LNCAP (cell line): ENCODE results near the gene PACSIN1.

Source experiments
- CTCF ChIP-seq: fragments of 450-650 bp; IDR thresholded peaks from 2 replicates; pipeline ENCODE4 v1.5.1; 2017; ENCODE audit warnings: mild to moderate bottlenecking

The PACSIN1 gene

GRCh38 chr6:34459899-34460593 is 5.8 kb upstream of the PACSIN1 start:
- TF ChIP-seq CTCF, result peak; percentile 72

DNA sequence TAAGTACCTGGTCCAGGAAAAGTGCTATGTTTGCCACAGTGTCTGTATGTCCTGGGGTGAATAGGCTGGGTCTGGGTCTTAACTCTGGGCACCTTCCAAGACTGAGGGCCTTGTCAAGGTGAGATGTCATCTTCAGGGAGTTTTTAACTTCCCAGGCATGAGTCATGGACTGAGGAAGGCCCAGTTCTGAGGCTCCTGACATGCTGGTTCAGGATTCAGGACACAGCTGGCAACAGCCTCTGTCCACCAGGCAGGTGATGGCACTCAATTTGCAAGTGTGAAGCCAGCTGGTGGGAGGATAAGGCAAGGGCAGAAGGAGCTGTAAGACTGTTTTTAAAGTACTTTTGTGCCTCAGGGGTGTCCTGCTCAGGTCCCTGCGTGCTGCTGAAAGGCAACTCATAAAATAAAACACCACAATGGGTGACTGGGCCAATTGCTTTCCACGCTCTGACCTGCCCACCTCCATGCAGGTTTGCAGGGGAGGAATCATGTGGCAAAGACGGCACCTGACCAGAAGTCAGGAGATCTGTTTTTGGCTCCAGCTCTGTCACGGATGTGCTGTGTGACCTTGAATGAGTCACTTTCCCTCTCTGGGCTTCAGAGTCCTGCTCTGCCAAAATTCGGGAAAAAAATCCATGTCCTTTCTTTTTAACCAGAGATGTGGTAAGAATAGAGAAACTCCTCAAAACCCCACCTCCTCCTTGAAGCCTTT is 4.9 kb upstream of the PACSIN1 start:
- TF ChIP-seq CTCF, result no peak

DNA sequence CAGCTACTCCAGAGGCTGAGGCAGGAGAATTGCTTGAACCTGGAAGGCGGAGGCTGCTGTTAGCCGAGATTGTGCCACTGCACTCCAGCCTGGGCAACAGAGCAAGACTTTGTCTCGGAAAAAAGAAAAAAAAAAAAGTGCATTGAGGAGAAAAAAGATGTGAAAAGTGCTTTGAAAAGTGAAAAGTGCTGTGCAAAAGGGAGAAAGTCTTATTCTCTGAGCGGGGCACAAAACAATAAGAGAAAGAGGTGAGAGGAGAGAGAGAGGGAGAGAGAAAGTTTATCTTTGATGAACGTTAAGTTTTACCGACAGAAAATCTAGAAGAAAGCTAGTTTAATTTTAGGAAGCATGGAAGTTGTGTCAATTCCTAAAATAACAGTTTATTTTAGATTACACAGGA is 3.9 kb upstream of the PACSIN1 start:
- no peak for TF ChIP-seq CTCF

DNA sequence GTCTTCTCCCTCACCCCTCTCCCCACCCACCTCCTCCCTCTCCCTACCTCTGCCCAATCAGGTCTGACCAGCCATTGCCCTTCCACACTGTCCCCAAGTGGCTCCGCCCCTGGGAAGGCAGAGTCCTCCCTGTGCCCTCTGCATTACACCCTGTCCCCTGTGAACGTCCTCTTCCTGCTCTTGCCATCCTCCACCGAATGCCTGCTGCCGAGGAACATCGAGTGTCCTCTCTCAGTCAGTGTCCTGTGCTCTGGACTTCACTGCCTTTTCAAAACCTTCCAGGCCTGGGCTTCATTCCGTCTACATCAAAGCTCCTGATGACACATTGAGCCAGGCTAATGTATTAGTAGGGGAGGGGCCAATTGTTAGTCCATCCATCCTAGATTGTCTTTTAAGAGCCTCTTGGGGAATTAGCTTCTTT is 3.3 kb upstream of the PACSIN1 start:
- no peak for TF ChIP-seq CTCF

GRCh38 chr6:34463299-34463698 is 2.6 kb upstream of the PACSIN1 start:
- TF ChIP-seq CTCF, result no peak

DNA sequence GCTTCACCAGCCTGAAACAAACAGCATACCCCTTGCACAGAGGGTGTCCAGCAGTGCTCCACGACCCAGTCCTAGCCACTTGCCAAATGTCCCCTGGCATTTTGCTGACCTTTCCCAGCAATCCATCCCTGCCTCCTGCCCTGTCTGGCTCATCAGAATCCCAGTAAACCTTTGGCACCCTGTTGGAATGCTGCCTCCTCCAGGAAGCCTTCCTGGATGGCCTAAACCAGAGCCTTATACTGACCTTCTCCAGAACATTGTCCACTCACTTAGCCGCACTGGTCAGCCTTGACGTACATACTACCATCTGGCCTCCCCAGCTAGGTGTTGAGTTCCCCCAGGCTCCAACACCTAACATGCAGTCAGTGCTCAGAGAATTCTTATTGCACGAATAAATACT is 2.0 kb upstream of the PACSIN1 start:
- no peak for TF ChIP-seq CTCF

GRCh38 chr6:34466242-34467185 is 638 bp downstream of the PACSIN1 start:
- no peak for TF ChIP-seq CTCF
